B cell (primary cell): ENCODE results near the gene TOM1L2. TPM values are rescaled to one million over a fixed set of nuclear protein-coding genes. Genes with fewer than 3 reads are reported as not detected.

Experiments
- ATAC-seq: fragments of 200-7000 bp; cut with Tn5 transposase; one replicate; pipeline ENCODE4 v1.10.0; 2021; ENCODE audit warnings: low read depth, mild to moderate bottlenecking, moderate number of reproducible peaks, moderate library complexity
- CTCF ChIA-PET: fragments of 350-600 bp; sonication (Branson Sonifier 250); formaldehyde crosslinking; loops from one replicate; lab custom pipeline; 2021; ENCODE audit warnings: antibody characterized with exemption, inconsistent platforms; lab: Charles Lee
- POLR2A ChIA-PET: fragments of 350-600 bp; sonication (Branson Sonifier 250); formaldehyde crosslinking; loops from one replicate; lab custom pipeline; 2021; ENCODE audit warnings: antibody characterized with exemption; lab: Charles Lee
- DNase-seq: peaks from one replicate; pipeline ENCODE4 v3.0.0; 2013
- H2AFZ ChIP-seq: 2 replicates; pipeline ENCODE4 v1.6.1; 2012; ENCODE audit warnings: mild to moderate bottlenecking, low read depth, low read length; ENCODE audit not compliant: insufficient read depth, poor library complexity, severe bottlenecking
- H3K27ac ChIP-seq, 2 donors: 1 replicate in 1 of 2; 2 replicates in 1 of 2; pipeline ENCODE4 v1.5.1; 2012 to 2013; ENCODE audit warnings: low read length in 2 of 2, mild to moderate bottlenecking in 2 of 2, moderate library complexity in 1 of 2
- H3K27me3 ChIP-seq, 4 experiments: fragments of 200-600 bp in 1 of 4; sonication (generic) in 1 of 4; replicated peaks in 1 of 4; 1 replicate in 2 of 4; 2 replicates in 2 of 4; pipeline versions ENCODE4 v1.6.1 to v1.7.0; 2013 to 2016; ENCODE audit warnings: low read length in 3 of 4, mild to moderate bottlenecking in 2 of 4, mixed read lengths in 1 of 4, moderate library complexity in 1 of 4; ENCODE audit not compliant: insufficient read depth in 4 of 4, control insufficient read depth in 3 of 4; ENCODE audit errors: control extremely low read depth in 1 of 4
- H3K36me3 ChIP-seq, 2 experiments: replicated peaks in 1 of 2; 1 replicate in 1 of 2; 2 replicates in 1 of 2; pipeline versions ENCODE4 v1.6.1 to v1.7.1; 2013; ENCODE audit warnings: low read length in 1 of 2; ENCODE audit not compliant: insufficient read depth in 2 of 2, control insufficient read depth in 1 of 2; ENCODE audit errors: control extremely low read depth in 1 of 2, extremely low read depth in 1 of 2
- H3K4me1 ChIP-seq, 2 donors: fragments of 200-600 bp in 1 of 2; sonication (generic) in 1 of 2; 1 replicate in 1 of 2; 2 replicates in 1 of 2; pipeline versions ENCODE4 v1.5.1 to v1.6.1; 2013 to 2017; ENCODE audit warnings: low read length in 2 of 2; ENCODE audit not compliant: control insufficient read depth in 2 of 2, insufficient read depth in 2 of 2
- H3K4me2 ChIP-seq: replicated peaks from 2 replicates; pipeline ENCODE3; 2012; ENCODE audit warnings: mild to moderate bottlenecking, low read depth, low read length; ENCODE audit not compliant: poor library complexity, severe bottlenecking
- H3K4me3 ChIP-seq, 5 experiments: fragments of 200-600 bp in 1 of 5; sonication (generic) in 1 of 5; 1 replicate in 3 of 5; 2 replicates in 2 of 5; pipeline versions ENCODE4 v1.5.1 to v1.7.0; 2011 to 2016; ENCODE audit warnings: low read length in 4 of 5, mild to moderate bottlenecking in 4 of 5, low read depth in 2 of 5, control low read depth in 1 of 5, moderate library complexity in 1 of 5; ENCODE audit not compliant: insufficient read depth in 1 of 5; ENCODE audit errors: control extremely low read depth in 1 of 5, extremely low read depth in 1 of 5
- H3K79me2 ChIP-seq: fragments of 200-600 bp; sonication (generic); one replicate; pipeline ENCODE4 v1.6.0; 2016; ENCODE audit warnings: low read length; ENCODE audit not compliant: control insufficient read depth, insufficient read depth
- H3K9ac ChIP-seq: fragments of 200-600 bp; sonication (generic); 2 replicates; pipeline ENCODE4 v1.6.1; 2017; ENCODE audit warnings: mild to moderate bottlenecking, low read length, moderate library complexity
- H3K9me3 ChIP-seq, 3 donors: one replicate each; pipeline versions ENCODE4 v1.6.1 to v1.7.1; 2013; ENCODE audit warnings: low read length in 2 of 3; ENCODE audit not compliant: control insufficient read depth in 2 of 3, insufficient read depth in 1 of 3; ENCODE audit errors: control extremely low read depth in 1 of 3
- H4K20me1 ChIP-seq: 2 replicates; pipeline ENCODE4 v1.6.0; 2012; ENCODE audit warnings: mild to moderate bottlenecking, low read length; ENCODE audit not compliant: insufficient read depth, control insufficient read depth, poor library complexity, severe bottlenecking
- H3K27ac Mint-ChIP-seq: one replicate; pipeline ENCODE4 v1.8.0; 2021; ENCODE audit warnings: mixed read lengths
- H3K27me3 Mint-ChIP-seq: one replicate; pipeline ENCODE4 v1.8.0; 2021; ENCODE audit warnings: mixed read lengths
- H3K4me1 Mint-ChIP-seq: one replicate; pipeline ENCODE4 v1.8.0; 2021; ENCODE audit warnings: mixed read lengths
- H3K4me3 Mint-ChIP-seq: one replicate; pipeline ENCODE4 v1.8.0; 2021; ENCODE audit warnings: mixed read lengths
- H3K9me3 Mint-ChIP-seq: one replicate; pipeline ENCODE4 v1.8.0; 2022; ENCODE audit warnings: mixed read lengths; ENCODE audit not compliant: insufficient read depth
- EZH2 ChIP-seq: IDR thresholded peaks from 2 replicates; pipeline ENCODE4 v1.6.1; 2012; ENCODE audit warnings: borderline replicate concordance, low read depth, mild to moderate bottlenecking, moderate library complexity, low read length; ENCODE audit not compliant: insufficient read depth, poor library complexity, severe bottlenecking
- WGBS: methylation state at CpG from one replicate; pipeline ENCODE4 v1.1.5; 2013; ENCODE audit warnings: missing lambda C conversion rate; ENCODE audit not compliant: insufficient coverage; 5-methylcytosine and 5-hydroxymethylcytosine counted together
- intact Hi-C: fragments of 100-400 bp; cut with micrococcal nuclease; formaldehyde crosslinking; loops from one replicate; pipeline ENCODE4 v1.10.0; 2022
- polyA plus RNA-seq: library from polyadenylated mRNA; depleted of rRNA; stranded (reverse); fragments of >200 nt; gene quantifications from 2 replicates; pipeline ENCODE4 v1.2.3, GENCODE V29; 2012
- total RNA-seq, 2 donors: library from RNA; stranded (reverse); fragments of 120-200 nt in 1 of 2; gene quantifications; 1 replicate in 1 of 2; 2 replicates in 1 of 2; pipeline versions ENCODE4 v1.2.3 to v1.2.4, GENCODE V29; 2013 to 2022
- TF ChIP-seq, protein P1 (sequence below): fragments of 200-600 bp; IDR thresholded peaks from one replicate; pipeline ENCODE4 v1.8.0; 2022; ENCODE audit warnings: antibody characterized with exemption, mild to moderate bottlenecking

TOM1L2 gene
- total and polyA plus RNA-seq, 2 donors (not counting 1 experiment from before 2014, with no cell fraction given) = 25.1 to 29.7 TPM

- no peak for DNase-seq
- H3K27me3 Mint-ChIP-seq = no peaks in the 10 kb centered on the region
- H3K9ac ChIP-seq = peak overlapping the region; percentile 97
- H3K4me3 ChIP-seq = peak overlapping the region; percentile 5 to 91 (median 89)
- H3K4me3 Mint-ChIP-seq = peak overlapping the region; percentile 88
- H3K27ac ChIP-seq = peak overlapping the region; percentile 93 to 97
- peaks cover 38% of the 10 kb centered on the region for H3K79me2 ChIP-seq
- CTCF ChIA-PET = interaction anchor here (0.9 to 4.8 kb wide), 12 partner anchors 10 to 156 kb away, joined by 3 to 28 read pairs (median 5); no protein-coding TSS in a partner anchor
- no peaks in the 10 kb centered on the region for H3K9me3 Mint-ChIP-seq
- H3K4me2 ChIP-seq = peak overlapping the region; percentile 94
- peaks cover 57% of the 10 kb centered on the region for H3K4me1 Mint-ChIP-seq
- POLR2A ChIA-PET = interaction anchor here (0.9 to 1.5 kb wide), 8 partner anchors 9 to 153 kb away, joined by 3 to 5 read pairs (median 3); partner anchors contain the start of genes DRC3 and TOM1L2
- 42% methylated on average over 25 of the region's 25 CpGs for WGBS
- no peaks in the 10 kb centered on the region for H3K36me3 ChIP-seq
- ATAC-seq = no peak
- no peaks in the 10 kb centered on the region for H3K9me3 ChIP-seq
- TF ChIP-seq, protein P1, sequence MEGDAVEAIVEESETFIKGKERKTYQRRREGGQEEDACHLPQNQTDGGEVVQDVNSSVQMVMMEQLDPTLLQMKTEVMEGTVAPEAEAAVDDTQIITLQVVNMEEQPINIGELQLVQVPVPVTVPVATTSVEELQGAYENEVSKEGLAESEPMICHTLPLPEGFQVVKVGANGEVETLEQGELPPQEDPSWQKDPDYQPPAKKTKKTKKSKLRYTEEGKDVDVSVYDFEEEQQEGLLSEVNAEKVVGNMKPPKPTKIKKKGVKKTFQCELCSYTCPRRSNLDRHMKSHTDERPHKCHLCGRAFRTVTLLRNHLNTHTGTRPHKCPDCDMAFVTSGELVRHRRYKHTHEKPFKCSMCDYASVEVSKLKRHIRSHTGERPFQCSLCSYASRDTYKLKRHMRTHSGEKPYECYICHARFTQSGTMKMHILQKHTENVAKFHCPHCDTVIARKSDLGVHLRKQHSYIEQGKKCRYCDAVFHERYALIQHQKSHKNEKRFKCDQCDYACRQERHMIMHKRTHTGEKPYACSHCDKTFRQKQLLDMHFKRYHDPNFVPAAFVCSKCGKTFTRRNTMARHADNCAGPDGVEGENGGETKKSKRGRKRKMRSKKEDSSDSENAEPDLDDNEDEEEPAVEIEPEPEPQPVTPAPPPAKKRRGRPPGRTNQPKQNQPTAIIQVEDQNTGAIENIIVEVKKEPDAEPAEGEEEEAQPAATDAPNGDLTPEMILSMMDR = no peak
- no peak for TF ChIP-seq EZH2
- peaks cover 47% of the 10 kb centered on the region for H4K20me1 ChIP-seq
- peaks cover 45 to 60% of the 10 kb centered on the region in 2 donors for H3K4me1 ChIP-seq
- intact Hi-C loops = loop anchor here (1.0 to 10.0 kb wide), 8 partner anchors 12 to 863 kb away; partner anchors contain the start of genes ALKBH5, ATPAF2, COPS3 and GID4
- H3K27me3 ChIP-seq = no peaks in the 10 kb centered on the region
- H3K27ac Mint-ChIP-seq = peak overlapping the region; percentile 91
- no peak overlapping the region for H2AFZ ChIP-seq
These were observed 136.6 kb downstream of the TOM1L2 start for GRCh38 chr17:17835415-17836249.
